HL-60 (cell line): ENCODE measurements around the gene VPS13A.

Experiments used
- GABPA ChIP-seq: IDR thresholded peaks from 2 replicates; pipeline ENCODE4 v1.6.1; 2012; ENCODE audit warnings: low read depth
- TF ChIP-seq, protein P1 (sequence below): IDR thresholded peaks from one replicate; pipeline ENCODE4 v1.5.1; 2011; ENCODE audit warnings: low read length, control low read depth, inconsistent platforms; ENCODE audit not compliant: insufficient read depth

DNA sequence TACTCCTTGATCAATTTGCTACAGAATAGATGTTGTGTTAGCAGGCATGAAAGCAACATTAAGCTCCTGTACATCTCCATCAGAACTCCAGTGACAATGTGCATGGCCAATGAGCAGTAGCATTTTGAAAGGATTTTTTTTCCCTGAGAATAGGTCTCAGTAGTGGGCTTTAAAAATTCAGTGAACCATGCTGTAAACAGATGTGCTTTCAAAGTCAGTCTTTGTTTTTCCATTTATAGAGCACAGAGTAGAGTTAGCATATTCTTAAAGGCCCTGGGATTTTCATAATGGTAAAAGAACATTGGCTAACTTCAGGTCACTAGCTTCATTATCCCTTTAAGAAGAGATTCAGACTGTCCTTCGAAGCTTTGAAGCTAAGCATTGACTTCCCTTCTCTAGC, 150.8 kb downstream of the VPS13A start:
- TF ChIP-seq, protein P1, sequence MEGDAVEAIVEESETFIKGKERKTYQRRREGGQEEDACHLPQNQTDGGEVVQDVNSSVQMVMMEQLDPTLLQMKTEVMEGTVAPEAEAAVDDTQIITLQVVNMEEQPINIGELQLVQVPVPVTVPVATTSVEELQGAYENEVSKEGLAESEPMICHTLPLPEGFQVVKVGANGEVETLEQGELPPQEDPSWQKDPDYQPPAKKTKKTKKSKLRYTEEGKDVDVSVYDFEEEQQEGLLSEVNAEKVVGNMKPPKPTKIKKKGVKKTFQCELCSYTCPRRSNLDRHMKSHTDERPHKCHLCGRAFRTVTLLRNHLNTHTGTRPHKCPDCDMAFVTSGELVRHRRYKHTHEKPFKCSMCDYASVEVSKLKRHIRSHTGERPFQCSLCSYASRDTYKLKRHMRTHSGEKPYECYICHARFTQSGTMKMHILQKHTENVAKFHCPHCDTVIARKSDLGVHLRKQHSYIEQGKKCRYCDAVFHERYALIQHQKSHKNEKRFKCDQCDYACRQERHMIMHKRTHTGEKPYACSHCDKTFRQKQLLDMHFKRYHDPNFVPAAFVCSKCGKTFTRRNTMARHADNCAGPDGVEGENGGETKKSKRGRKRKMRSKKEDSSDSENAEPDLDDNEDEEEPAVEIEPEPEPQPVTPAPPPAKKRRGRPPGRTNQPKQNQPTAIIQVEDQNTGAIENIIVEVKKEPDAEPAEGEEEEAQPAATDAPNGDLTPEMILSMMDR: no peak
- no peak for TF ChIP-seq GABPA
